Measurements from ENCODE around the gene RNF220. TPM values are rescaled to one million over a fixed set of nuclear protein-coding genes. Genes with fewer than 3 reads are reported as not detected.

RNF220 gene
- total RNA-seq, 1 experiment from 2014 or later = 66.6 TPM

- Histone ChIP-seq H4K20me1 (ENCODE audit: low read length) (no peaks in the 10 kb centered on the region), H3K9me3 (ENCODE audit: low read length) (no peaks in the 10 kb centered on the region), H3K9ac (ENCODE audit: low read length) (no peak overlapping the region), H3F3A (ENCODE audit: low read length, unreplicated experiment) (no peaks in the 10 kb centered on the region), H3K27me3 (ENCODE audit: low read length) (no peaks in the 10 kb centered on the region), H3K27ac (ENCODE audit: low read length) (no peak overlapping the region), H2AFZ (ENCODE audit: low read length) (no peak overlapping the region), H3K79me2 (ENCODE audit: low read length) (no peaks in the 10 kb centered on the region), H3K36me3 (ENCODE audit: low read depth, low read length) (no peaks in the 10 kb centered on the region), H3K4me1 (ENCODE audit: insufficient read depth, low read length) (no peaks in the 10 kb centered on the region), H3K4me2 (ENCODE audit: low read length) (no peak overlapping the region), H3K9me2 (replicated peaks; ENCODE audit: low read length) (no peaks in the 10 kb centered on the region), H3K4me3 (ENCODE audit: low read length) (no peak overlapping the region)
- ChIA-PET POLR2A (ENCODE audit: unreplicated experiment) (no interaction called here), CTCF (interaction anchor here (0.5 to 1.2 kb wide), 10 partner anchors 157 to 349 kb away, joined by 3 to 15 read pairs (median 4); partner anchors contain the start of gene SLC6A9)
- intact Hi-C loops (cut with micrococcal nuclease) = loop anchor here (1.0 to 2.0 kb wide), 2 partner anchors 217 to 275 kb away; no protein-coding TSS in a partner anchor
- TF ChIP-seq EZH2phosphoT487 (IDR thresholded peaks at IDR 0.05; ENCODE audit: borderline replicate concordance, low read length) (no peak), CTCF (conservative IDR thresholded peaks at IDR 0.05; ENCODE audit: low read depth, low read length) (peak; percentile 88)
- no TSS peak for BruUV-seq (replicated peaks)
- ATAC-seq (peak; percentile 53), DNase-seq (peak; percentile 76)
These were observed 26.9 kb upstream of the RNF220 start for GRCh38 chr1:44377925-44378784.

GRCh38 chr1:44380666-44381177, 24.3 kb upstream of the RNF220 start:
- Histone ChIP-seq H2AFZ (ENCODE audit: low read length) (no peak overlapping the region), H3F3A (ENCODE audit: low read length, unreplicated experiment) (no peaks in the 10 kb centered on the region), H4K20me1 (ENCODE audit: low read length) (no peaks in the 10 kb centered on the region), H3K36me3 (ENCODE audit: low read depth, low read length) (no peaks in the 10 kb centered on the region), H3K27ac (ENCODE audit: low read length) (no peak overlapping the region), H3K79me2 (ENCODE audit: low read length) (no peaks in the 10 kb centered on the region), H3K27me3 (ENCODE audit: low read length) (no peaks in the 10 kb centered on the region), H3K9me2 (replicated peaks; ENCODE audit: low read length) (no peaks in the 10 kb centered on the region), H3K4me3 (ENCODE audit: low read length) (no peak overlapping the region), H3K4me2 (ENCODE audit: low read length) (no peak overlapping the region), H3K9me3 (ENCODE audit: low read length) (no peaks in the 10 kb centered on the region), H3K9ac (ENCODE audit: low read length) (no peak overlapping the region), H3K4me1 (ENCODE audit: insufficient read depth, low read length) (no peaks in the 10 kb centered on the region)
- BruUV-seq (replicated peaks) = no TSS peak
- ChIA-PET POLR2A (ENCODE audit: unreplicated experiment) (no interaction called here), CTCF (no interaction called here)
- DNase-seq (no peak), ATAC-seq (no peak)
- intact Hi-C loops (cut with micrococcal nuclease) = no loop called here
- TF ChIP-seq EZH2 (IDR thresholded peaks at IDR 0.05; ENCODE audit: low read length, unreplicated experiment) = no peak
- no peak for TF ChIP-seq CTCF (conservative IDR thresholded peaks at IDR 0.05; ENCODE audit: low read depth, low read length)
- no peak for TF ChIP-seq EZH2phosphoT487 (IDR thresholded peaks at IDR 0.05; ENCODE audit: borderline replicate concordance, low read length)

GRCh38 chr1:44388551-44388950, 16.5 kb upstream of the RNF220 start:
- no peak overlapping the region for H3K4me3 ChIP-seq (ENCODE audit: low read length)
- no peaks in the 10 kb centered on the region for H3F3A ChIP-seq (ENCODE audit: low read length, unreplicated experiment)
- no peaks in the 10 kb centered on the region for H3K9me3 ChIP-seq (ENCODE audit: low read length)
- ChIA-PET POLR2A (ENCODE audit: unreplicated experiment) (no interaction called here), CTCF (no interaction called here)
- DNase-seq = no peak
- H3K27ac ChIP-seq (ENCODE audit: low read length) = no peak overlapping the region
- no peak for ATAC-seq
- no peak overlapping the region for H3K4me2 ChIP-seq (ENCODE audit: low read length)
- H3K9me2 ChIP-seq (replicated peaks; ENCODE audit: low read length) = no peaks in the 10 kb centered on the region
- no peak for TF ChIP-seq EZH2phosphoT487 (IDR thresholded peaks at IDR 0.05; ENCODE audit: borderline replicate concordance, low read length)
- no peak for TF ChIP-seq EZH2 (IDR thresholded peaks at IDR 0.05; ENCODE audit: low read length, unreplicated experiment)
- no peaks in the 10 kb centered on the region for H4K20me1 ChIP-seq (ENCODE audit: low read length)
- no peak overlapping the region for H3K9ac ChIP-seq (ENCODE audit: low read length)
- peaks cover 6% of the 10 kb centered on the region; the same call in 1 of the 2 replicates for H3K4me1 ChIP-seq (ENCODE audit: insufficient read depth, low read length)
- no peaks in the 10 kb centered on the region for H3K79me2 ChIP-seq (ENCODE audit: low read length)
- no peaks in the 10 kb centered on the region for H3K27me3 ChIP-seq (ENCODE audit: low read length)
- no TSS peak for BruUV-seq (replicated peaks)
- intact Hi-C loops (cut with micrococcal nuclease) = no loop called here
- no peaks in the 10 kb centered on the region for H3K36me3 ChIP-seq (ENCODE audit: low read depth, low read length)
- H2AFZ ChIP-seq (ENCODE audit: low read length) = no peak overlapping the region
